ENCODE data around the gene GRID1. TPM values are rescaled to one million over a fixed set of nuclear protein-coding genes. Genes with fewer than 3 reads are reported as not detected.

Gene GRID1
- total RNA-seq, 1 experiment from 2014 or later, result not detected

DNA sequence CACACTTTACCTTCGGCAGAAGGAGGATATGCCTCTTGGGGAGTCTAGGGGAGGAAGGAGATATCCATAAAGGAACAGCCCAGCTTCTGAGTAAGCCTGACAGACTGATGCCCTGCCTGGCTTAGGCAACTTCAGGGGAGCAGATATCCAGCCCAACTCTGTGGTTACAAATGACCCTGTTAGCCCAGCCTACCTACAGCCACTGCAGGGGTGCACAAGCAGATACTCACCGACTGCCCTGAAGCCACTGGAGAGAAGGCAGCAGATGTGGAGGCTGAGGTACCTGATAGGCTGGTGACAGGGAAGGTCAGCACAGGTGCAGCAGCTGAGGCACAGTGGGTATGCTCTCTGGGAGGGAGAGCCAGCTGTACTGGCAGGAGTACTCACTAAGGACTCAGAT, 770.2 kb downstream of the GRID1 start:
- H3K9me3 ChIP-seq (ENCODE audit: insufficient read depth, low read depth), result no peaks in the 10 kb centered on the region
- no peaks in the 10 kb centered on the region for H3K27me3 ChIP-seq (ENCODE audit: insufficient read depth, low read depth)
- TF ChIP-seq CTCF (conservative IDR thresholded peaks at IDR 0.05) (no peak), EZH2 (IDR thresholded peaks at IDR 0.05; ENCODE audit: low read depth) (no peak)
- no peak overlapping the region for H3K27ac ChIP-seq
- no peaks in the 10 kb centered on the region for H3K79me2 ChIP-seq (ENCODE audit: low read depth)
- ChIA-PET POLR2A (ENCODE audit: unreplicated experiment) (no interaction called here), CTCF (no interaction called here)
- no peaks in the 10 kb centered on the region for H3K4me1 ChIP-seq (replicated peaks; ENCODE audit: insufficient read depth)
- no peak overlapping the region for H3K4me2 ChIP-seq
- no peak overlapping the region for H3K4me3 ChIP-seq
- no peaks in the 10 kb centered on the region for H4K20me1 ChIP-seq (ENCODE audit: insufficient read depth)
- intact Hi-C loops (cut with micrococcal nuclease; ENCODE audit: unreplicated experiment), result no loop called here
- BruUV-seq (replicated peaks), result no TSS peak
- H2AFZ ChIP-seq, result no peak overlapping the region
- H3F3A ChIP-seq (ENCODE audit: insufficient read depth, low read depth), result no peaks in the 10 kb centered on the region
- H3K36me3 ChIP-seq (ENCODE audit: low read depth), result no peaks in the 10 kb centered on the region
- DNase-seq, result no peak
- H3K9me2 ChIP-seq (ENCODE audit: insufficient read depth), result no peaks in the 10 kb centered on the region

DNA sequence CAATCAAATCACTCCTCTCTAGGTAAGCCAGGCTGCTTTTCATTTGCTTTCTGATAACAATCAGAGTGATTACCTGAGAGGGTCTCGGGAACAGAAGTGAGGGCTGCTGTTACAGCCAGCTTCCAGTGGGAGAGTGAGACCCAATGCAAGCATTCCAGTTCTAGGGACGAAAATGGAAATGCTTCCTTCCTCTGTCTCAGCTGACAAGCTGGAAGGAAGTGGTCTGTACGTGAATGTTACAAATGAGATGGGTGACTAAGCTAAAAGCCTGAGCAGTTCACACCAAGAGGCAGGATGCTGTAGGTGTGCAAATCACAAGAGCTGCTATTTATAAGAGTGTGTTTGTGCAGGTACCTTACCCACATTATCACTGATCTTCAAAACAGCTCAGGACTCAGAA, 772.4 kb downstream of the GRID1 start:
- Histone ChIP-seq H3K79me2 (ENCODE audit: low read depth) (no peaks in the 10 kb centered on the region), H3K36me3 (ENCODE audit: low read depth) (no peaks in the 10 kb centered on the region), H3K9me2 (ENCODE audit: insufficient read depth) (no peaks in the 10 kb centered on the region), H3K27me3 (ENCODE audit: insufficient read depth, low read depth) (no peaks in the 10 kb centered on the region), H3K4me2 (no peak overlapping the region), H3K4me3 (no peak overlapping the region), H3K27ac (no peak overlapping the region), H3K9me3 (ENCODE audit: insufficient read depth, low read depth) (no peaks in the 10 kb centered on the region), H3K4me1 (replicated peaks; ENCODE audit: insufficient read depth) (no peaks in the 10 kb centered on the region), H2AFZ (no peak overlapping the region), H4K20me1 (ENCODE audit: insufficient read depth) (no peaks in the 10 kb centered on the region), H3F3A (ENCODE audit: insufficient read depth, low read depth) (no peaks in the 10 kb centered on the region)
- POLR2A ChIA-PET (ENCODE audit: unreplicated experiment), result no interaction called here
- CTCF ChIA-PET, result no interaction called here
- DNase-seq, result no peak
- BruUV-seq (replicated peaks), result no TSS peak
- no peak for TF ChIP-seq CTCF (conservative IDR thresholded peaks at IDR 0.05)
- intact Hi-C loops (cut with micrococcal nuclease; ENCODE audit: unreplicated experiment), result no loop called here

- no peak for TF ChIP-seq EZH2 (IDR thresholded peaks at IDR 0.05; ENCODE audit: low read depth)
- H3K4me3 ChIP-seq, result no peak overlapping the region
- ChIA-PET POLR2A (ENCODE audit: unreplicated experiment) (no interaction called here), CTCF (no interaction called here)
- DNase-seq, result no peak
- H3K4me2 ChIP-seq, result no peak overlapping the region
- H3K27ac ChIP-seq, result no peak overlapping the region
- no peaks in the 10 kb centered on the region for H3K27me3 ChIP-seq (ENCODE audit: insufficient read depth, low read depth)
- H4K20me1 ChIP-seq (ENCODE audit: insufficient read depth), result no peaks in the 10 kb centered on the region
- no peaks in the 10 kb centered on the region for H3K9me2 ChIP-seq (ENCODE audit: insufficient read depth)
- H2AFZ ChIP-seq, result no peak overlapping the region
- no peaks in the 10 kb centered on the region for H3F3A ChIP-seq (ENCODE audit: insufficient read depth, low read depth)
- no peaks in the 10 kb centered on the region for H3K9me3 ChIP-seq (ENCODE audit: insufficient read depth, low read depth)
- H3K79me2 ChIP-seq (ENCODE audit: low read depth), result no peaks in the 10 kb centered on the region
- H3K4me1 ChIP-seq (replicated peaks; ENCODE audit: insufficient read depth), result no peaks in the 10 kb centered on the region
- no TSS peak for BruUV-seq (replicated peaks)
- intact Hi-C loops (cut with micrococcal nuclease; ENCODE audit: unreplicated experiment), result no loop called here
- no peaks in the 10 kb centered on the region for H3K36me3 ChIP-seq (ENCODE audit: low read depth)
Observed at GRCh38 chr10:85593226-85593772, 773.3 kb downstream of the GRID1 start.

DNA sequence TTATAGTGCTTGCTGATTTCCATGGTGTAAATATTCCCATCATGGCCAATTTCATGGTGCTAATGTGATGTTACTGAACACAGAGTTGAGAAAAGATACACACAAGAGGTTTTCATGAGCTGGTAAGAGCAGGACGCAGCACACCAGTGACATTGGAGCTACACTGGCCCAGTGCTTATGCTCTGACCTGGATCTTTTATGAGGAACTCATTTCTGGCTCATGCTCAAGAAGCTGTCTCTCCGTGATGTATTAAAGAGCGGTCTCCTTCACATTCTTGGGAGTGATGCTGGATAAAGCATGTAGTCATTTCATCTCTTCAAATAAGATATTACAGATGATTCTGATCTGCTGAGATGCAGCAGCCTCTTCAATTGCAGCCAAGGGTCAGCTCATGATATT, 785.2 kb downstream of the GRID1 start:
- no peak for TF ChIP-seq CTCF (conservative IDR thresholded peaks at IDR 0.05)
- TF ChIP-seq EZH2 (IDR thresholded peaks at IDR 0.05; ENCODE audit: low read depth), result no peak
- Histone ChIP-seq H3K9me3 (ENCODE audit: insufficient read depth, low read depth) (no peaks in the 10 kb centered on the region), H3K9me2 (ENCODE audit: insufficient read depth) (no peaks in the 10 kb centered on the region), H3K4me3 (no peak overlapping the region), H3K36me3 (ENCODE audit: low read depth) (no peaks in the 10 kb centered on the region), H3F3A (ENCODE audit: insufficient read depth, low read depth) (no peaks in the 10 kb centered on the region), H2AFZ (no peak overlapping the region), H3K27ac (no peak overlapping the region), H3K4me2 (no peak overlapping the region), H3K27me3 (ENCODE audit: insufficient read depth, low read depth) (no peaks in the 10 kb centered on the region), H4K20me1 (ENCODE audit: insufficient read depth) (no peaks in the 10 kb centered on the region), H3K4me1 (replicated peaks; ENCODE audit: insufficient read depth) (no peaks in the 10 kb centered on the region), H3K79me2 (ENCODE audit: low read depth) (no peaks in the 10 kb centered on the region)
- DNase-seq, result no peak
- ChIA-PET POLR2A (ENCODE audit: unreplicated experiment) (no interaction called here), CTCF (no interaction called here)
- BruUV-seq (replicated peaks), result no TSS peak
- intact Hi-C loops (cut with micrococcal nuclease; ENCODE audit: unreplicated experiment), result no loop called here
